ENCODE data around the gene PLEKHH3. TPM values are rescaled to one million over a fixed set of nuclear protein-coding genes. Genes with fewer than 3 reads are reported as not detected.

The PLEKHH3 gene
- total RNA-seq, 1 experiment from 2014 or later = 32.2 TPM

- no peaks in the 10 kb centered on the region for H3K9me3 ChIP-seq (ENCODE audit: control insufficient read depth, insufficient read depth, low read depth, low read length)
- POLR2A ChIA-PET = no interaction called here
- ATAC-seq (no peak), DNase-seq (ENCODE audit: low read depth, low spot score) (no peak)
- peak overlapping the region; percentile 81 for H3K27ac ChIP-seq (ENCODE audit: low read length)
- TF ChIP-seq TCF7L2 (IDR thresholded peaks at IDR 0.05; ENCODE audit: low read depth, low read length) = no peak
- TF ChIP-seq, protein P1, sequence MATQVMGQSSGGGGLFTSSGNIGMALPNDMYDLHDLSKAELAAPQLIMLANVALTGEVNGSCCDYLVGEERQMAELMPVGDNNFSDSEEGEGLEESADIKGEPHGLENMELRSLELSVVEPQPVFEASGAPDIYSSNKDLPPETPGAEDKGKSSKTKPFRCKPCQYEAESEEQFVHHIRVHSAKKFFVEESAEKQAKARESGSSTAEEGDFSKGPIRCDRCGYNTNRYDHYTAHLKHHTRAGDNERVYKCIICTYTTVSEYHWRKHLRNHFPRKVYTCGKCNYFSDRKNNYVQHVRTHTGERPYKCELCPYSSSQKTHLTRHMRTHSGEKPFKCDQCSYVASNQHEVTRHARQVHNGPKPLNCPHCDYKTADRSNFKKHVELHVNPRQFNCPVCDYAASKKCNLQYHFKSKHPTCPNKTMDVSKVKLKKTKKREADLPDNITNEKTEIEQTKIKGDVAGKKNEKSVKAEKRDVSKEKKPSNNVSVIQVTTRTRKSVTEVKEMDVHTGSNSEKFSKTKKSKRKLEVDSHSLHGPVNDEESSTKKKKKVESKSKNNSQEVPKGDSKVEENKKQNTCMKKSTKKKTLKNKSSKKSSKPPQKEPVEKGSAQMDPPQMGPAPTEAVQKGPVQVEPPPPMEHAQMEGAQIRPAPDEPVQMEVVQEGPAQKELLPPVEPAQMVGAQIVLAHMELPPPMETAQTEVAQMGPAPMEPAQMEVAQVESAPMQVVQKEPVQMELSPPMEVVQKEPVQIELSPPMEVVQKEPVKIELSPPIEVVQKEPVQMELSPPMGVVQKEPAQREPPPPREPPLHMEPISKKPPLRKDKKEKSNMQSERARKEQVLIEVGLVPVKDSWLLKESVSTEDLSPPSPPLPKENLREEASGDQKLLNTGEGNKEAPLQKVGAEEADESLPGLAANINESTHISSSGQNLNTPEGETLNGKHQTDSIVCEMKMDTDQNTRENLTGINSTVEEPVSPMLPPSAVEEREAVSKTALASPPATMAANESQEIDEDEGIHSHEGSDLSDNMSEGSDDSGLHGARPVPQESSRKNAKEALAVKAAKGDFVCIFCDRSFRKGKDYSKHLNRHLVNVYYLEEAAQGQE (IDR thresholded peaks at IDR 0.05; ENCODE audit: insufficient read depth in 1 of 2, low read depth in 2 of 2, low read length in 1 of 2) = no peak
- TF ChIP-seq CTCF (IDR thresholded peaks at IDR 0.05) = no peak
- peaks cover 6% of the 10 kb centered on the region for H3K4me1 ChIP-seq (ENCODE audit: control insufficient read depth, insufficient read depth, low read length)
- intact Hi-C loops (cut with micrococcal nuclease; ENCODE audit: unreplicated experiment) (loop anchor here (5.0 kb wide), 1 partner anchor 98 kb away; the partner anchor contains the start of gene PSMC3IP), in situ Hi-C loops (cut with HindIII; ENCODE audit: low pct_unique_long_range_greater_than_20kb, low sequenced_read_pairs) (no loop called here)
- BruUV-seq (replicated peaks) = no TSS peak
- CTCF ChIA-PET = no interaction called here
- H3K36me3 ChIP-seq (ENCODE audit: control insufficient read depth, insufficient read depth, low read length) = no peaks in the 10 kb centered on the region; the same call in 1 of the 2 replicates
- no peaks in the 10 kb centered on the region for H3K27me3 ChIP-seq (ENCODE audit: control insufficient read depth, insufficient read depth, low read length)
- peak overlapping the region; percentile 85 to 95 for H3K4me3 ChIP-seq (ENCODE audit: low read depth in 2 of 2, low read length in 2 of 2)
Observed at GRCh38 chr17:42674755-42675347, 1.9 kb downstream of the PLEKHH3 start.

DNA sequence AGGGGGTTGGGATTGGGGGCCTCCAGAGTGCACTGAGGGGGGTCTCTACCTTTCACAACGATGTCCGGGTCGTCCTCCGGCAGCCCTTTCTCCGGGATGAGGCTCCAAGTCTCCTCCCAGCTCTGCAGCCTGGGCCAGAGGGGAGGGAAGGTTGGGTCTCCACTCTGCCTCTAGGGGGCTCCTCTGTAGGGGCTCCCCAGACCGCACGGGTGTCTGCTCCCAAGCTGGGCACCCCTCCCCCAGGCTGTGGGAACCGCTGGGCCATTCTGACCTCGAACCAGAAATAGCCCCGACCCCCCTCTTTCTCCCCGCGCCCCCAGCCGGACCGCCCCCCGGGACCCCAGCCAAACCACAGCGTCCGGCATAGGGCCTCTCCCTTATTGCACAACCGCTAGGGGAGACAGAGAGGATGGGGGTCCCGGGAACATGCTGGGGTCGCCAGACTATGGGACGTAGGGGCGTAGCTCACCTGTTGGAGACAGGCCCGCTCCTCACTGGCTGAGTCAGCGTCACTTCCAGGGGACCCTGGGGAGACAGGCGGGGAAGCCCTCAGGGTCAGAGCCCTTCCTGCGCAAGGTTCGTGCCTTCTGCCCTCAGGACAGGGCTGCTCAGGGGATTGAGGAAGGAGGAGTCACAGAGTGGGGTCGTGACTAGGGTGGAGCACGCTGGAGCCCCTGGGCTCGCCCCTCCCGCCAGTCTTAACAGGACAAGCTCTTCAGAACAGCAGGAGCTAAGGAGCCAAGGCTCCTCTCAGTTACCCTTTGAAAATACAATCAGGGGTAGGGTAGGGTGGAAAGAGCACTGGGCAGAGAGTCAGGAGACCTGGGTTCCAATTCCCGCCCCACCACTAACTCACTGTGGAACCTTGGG lies 2.7 kb downstream of the PLEKHH3 start:
- intact Hi-C loops (cut with micrococcal nuclease; ENCODE audit: unreplicated experiment) = no loop called here
- CTCF ChIA-PET = interaction anchor here (0.6 kb wide), 1 partner anchor 321 kb away, joined by 3 read pairs; no protein-coding TSS in a partner anchor
- Histone ChIP-seq H3K27ac (ENCODE audit: low read length) (peak overlapping the region; percentile 75), H3K27me3 (ENCODE audit: control insufficient read depth, insufficient read depth, low read length) (no peaks in the 10 kb centered on the region), H3K9me3 (ENCODE audit: control insufficient read depth, insufficient read depth, low read depth, low read length) (no peaks in the 10 kb centered on the region), H3K4me3 (ENCODE audit: low read depth in 2 of 2, low read length in 2 of 2) (peak overlapping the region; percentile 85 to 95), H3K36me3 (ENCODE audit: control insufficient read depth, insufficient read depth, low read length) (no peaks in the 10 kb centered on the region; the same call in 1 of the 2 replicates), H3K4me1 (ENCODE audit: control insufficient read depth, insufficient read depth, low read length) (peaks cover 8% of the 10 kb centered on the region)
- in situ Hi-C loops (cut with HindIII; ENCODE audit: low pct_unique_long_range_greater_than_20kb, low sequenced_read_pairs) = no loop called here
- POLR2A ChIA-PET = no interaction called here
- peak; percentile 74 for TF ChIP-seq CTCF (IDR thresholded peaks at IDR 0.05)
- TF ChIP-seq SIN3A (IDR thresholded peaks at IDR 0.05; ENCODE audit: borderline replicate concordance, insufficient read depth, low read depth, low read length) = no peak
- no peak for TF ChIP-seq TCF7L2 (IDR thresholded peaks at IDR 0.05; ENCODE audit: low read depth, low read length)
- TF ChIP-seq, protein P1 (IDR thresholded peaks at IDR 0.05; ENCODE audit: insufficient read depth in 1 of 2, low read depth in 2 of 2, low read length in 1 of 2) = no peak
- no peak for TF ChIP-seq POLR2AphosphoS5 (IDR thresholded peaks at IDR 0.05; ENCODE audit: low read depth, low read length)
- ATAC-seq = peak; percentile 27; the same call in 1 of the 2 replicates
- no TSS peak for BruUV-seq (replicated peaks)
- no peak for DNase-seq (ENCODE audit: low read depth, low spot score)
